AG08395 (cell line): ENCODE results near the gene CLHC1.
A peak's percentile ranks its signal among the peaks of the same experiment; 100 is the strongest.

ENCODE experiments used
- DNase-seq: peaks from one replicate; pipeline ENCODE4 v3.0.0; 2012; ENCODE audit warnings: mixed read lengths, low spot score

The CLHC1 gene

DNA sequence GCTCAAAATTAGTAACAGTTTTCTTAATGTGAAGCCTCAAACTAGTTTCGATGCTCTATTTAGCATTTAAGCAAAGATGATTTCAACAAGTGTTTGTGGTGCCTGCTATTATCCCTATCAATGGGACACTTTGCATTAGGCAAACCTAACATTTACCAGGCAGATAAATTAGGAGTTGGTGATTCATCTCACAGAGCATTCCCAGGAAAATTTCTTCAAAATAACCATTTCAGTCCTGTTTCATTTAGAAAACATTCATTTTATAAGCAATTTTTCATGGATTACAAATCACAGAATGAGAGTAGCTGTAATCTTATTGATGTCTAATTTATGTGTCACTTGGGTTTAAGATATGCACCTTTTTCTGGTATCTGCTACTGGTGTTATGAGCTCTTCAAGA lies 62.7 kb downstream of the CLHC1 start:
- no peak for DNase-seq

DNA sequence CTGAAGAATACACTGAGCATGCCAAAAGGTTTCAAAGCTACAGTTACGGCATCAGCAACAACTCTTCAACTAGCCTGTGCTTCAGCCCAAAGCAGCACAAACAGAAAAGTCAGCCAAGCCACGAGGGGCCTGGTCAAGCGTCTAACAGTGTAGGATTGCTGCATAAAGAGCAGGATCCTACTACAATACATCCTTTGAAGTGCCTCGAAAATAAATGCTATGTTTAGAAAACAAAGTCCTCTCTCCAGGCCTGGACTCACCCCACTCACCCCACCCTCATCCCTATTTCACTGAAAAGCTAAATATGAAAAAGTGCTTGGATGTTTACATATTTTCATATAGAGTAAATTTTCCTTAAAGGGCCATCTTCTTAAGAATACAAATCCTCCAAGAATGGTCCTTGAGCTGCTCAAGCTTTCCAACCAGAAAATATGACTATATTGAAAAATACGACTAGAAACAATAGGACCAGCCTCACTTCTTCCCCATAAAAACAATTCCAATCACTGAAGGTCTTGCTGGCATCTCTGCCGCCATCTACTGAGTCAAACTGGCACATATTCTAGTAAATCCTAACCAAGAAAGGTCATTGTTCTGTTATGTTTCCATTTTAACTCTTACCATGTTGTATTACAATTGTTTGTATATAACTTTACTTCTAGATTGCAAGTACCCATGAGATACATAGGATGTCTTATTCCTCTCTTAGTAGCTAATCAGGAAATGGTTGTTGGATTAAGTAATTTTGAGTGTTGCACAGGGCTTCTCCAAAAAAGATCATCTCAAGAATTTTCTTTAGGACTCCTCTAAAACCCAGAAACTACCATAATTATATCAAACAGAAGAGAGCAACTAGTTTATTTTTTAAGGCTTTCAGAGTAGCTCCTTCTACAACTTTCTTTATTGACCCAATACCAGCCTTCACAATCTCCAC lies 63.6 kb downstream of the CLHC1 start:
- DNase-seq: peak; percentile 67

DNA sequence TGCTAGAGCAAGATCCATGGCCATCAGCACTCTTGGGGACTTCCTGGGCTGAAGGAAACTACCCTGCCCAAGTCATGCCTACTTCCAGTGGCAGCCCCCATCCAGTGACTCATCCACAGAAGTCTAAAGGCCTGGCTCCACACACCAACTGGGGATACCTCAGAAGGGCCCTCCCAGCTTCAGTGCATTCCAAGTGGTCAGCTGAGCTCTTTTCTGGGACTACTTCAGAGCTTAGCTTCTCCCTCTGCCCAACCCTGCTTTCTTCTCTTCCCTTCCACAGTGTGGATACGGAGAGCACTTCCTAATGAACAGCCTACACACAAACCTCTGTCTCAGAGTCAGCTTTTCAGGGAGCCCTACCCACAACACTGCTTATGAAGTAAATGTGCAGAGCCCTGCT lies 66.5 kb downstream of the CLHC1 start:
- peak; percentile 69 for DNase-seq

DNA sequence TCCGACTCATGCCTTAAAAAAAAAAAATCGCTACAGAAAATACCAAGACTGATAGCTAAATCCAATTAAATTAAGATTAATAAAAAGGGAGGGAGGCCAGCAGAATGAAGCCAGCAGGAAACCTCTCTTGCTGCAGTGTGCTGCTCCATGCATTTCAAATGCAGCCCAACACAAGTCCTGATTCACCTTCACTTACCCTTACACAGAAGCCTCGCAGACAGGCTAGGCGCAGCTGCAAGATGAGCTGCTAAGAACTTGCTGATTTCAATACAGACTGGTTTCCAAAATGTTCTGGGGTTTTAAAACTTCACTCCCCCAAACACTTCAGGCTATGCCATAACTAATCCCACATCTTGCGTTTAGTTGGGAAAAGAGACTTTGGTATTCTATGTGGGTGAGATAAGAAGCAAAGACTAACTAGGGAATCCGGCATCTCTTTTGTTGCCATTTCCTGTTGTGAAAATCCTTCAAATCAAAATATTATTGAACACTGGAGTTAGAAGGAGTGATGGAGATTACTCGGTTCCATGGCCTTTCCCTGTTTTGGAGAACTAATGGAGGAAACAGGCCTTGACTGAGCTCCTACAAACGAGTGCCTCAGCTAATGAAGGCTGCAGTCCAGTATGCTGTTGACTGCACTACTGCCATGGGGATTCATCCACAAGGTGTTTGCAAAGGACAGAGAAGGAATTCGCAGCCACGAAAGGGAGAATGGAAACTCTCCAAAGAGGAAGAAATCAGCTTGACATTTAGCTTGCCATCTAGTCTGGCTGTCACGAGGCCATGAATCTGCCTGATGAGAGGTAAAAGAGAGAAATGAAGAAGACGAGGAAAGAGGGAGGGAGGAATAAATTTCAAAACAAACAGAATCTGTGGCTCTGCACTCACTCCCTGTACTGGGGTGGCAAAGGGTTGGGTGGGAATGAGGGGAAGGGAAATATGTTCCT lies 67.3 kb downstream of the CLHC1 start:
- DNase-seq: no peak

DNA sequence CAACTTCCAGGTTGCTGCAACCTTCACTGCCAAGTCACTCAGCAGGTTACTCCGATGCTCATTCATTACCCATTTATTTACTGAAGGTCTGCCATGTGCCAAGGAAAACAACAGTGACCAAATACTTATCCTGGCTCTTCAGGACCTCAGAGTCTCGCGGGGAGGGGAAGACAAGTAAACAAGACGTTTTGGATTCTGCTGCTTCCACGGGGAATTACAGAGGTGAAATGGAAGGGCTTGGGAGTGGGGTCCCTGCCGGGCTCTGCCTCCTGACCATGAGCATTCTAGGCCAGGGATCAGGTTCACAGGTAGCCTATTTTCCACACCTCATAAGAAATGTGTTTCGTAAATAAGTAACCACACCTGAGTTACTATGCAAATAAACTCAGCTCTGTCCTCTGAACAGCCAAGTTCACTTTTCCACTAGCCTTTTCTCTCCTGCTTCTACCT lies 68.1 kb downstream of the CLHC1 start:
- no peak for DNase-seq

DNA sequence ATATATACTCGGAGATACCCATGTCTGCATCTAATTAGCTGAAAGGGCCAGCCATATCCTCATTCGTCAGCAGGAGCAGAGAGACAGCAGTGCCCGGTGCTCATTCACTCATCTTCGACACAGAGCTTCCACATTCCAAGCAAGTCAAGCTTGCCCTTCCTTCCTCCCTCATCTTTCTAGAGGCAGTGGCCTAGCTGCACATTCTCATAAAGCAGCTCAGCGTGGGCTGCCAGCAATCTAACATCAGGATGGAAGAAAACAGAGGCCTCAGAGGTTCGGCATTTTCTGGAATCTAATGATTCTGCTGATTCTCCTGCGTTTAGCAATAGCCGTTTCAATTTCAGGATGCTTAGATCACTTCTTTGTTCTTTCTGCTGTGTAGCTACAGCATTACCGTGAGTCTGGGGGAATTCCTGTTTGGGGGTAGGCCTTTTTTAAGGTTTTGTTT lies 68.8 kb downstream of the CLHC1 start:
- DNase-seq: peak; percentile 76

DNA sequence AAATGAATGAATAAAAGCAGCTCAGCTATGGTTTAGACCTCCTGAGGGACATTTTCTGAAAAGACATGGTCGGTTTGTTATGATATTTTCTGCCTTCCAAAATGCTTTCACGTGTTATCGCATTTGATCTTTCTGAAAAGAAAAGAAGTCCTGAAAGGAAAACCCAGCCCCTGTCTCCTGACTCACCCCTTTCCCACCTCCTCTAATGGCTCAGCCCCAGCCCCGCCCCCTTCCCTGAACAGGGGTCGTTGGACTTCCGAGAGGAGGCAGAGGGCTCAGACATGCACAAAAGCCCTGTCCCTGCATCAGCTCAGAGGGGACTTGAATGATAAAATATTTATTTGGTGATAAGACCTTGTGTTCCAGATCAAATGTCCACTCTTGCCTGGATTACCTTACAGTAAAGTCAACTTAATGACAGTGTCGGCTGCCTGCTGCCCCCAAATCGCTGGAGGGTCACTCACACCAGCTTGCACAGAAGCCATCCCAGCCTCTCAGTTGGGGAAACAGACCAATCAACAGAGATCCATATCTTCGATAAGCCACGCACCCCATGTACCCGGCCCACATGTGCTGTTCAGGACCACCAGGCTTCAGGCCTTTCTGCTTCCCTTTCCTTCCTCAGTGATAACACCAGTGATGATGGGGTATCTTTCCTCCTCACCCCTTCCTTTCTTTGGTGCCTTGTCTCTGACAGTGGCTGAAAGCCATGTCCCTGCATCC lies 69.6 kb downstream of the CLHC1 start:
- DNase-seq: no peak

DNA sequence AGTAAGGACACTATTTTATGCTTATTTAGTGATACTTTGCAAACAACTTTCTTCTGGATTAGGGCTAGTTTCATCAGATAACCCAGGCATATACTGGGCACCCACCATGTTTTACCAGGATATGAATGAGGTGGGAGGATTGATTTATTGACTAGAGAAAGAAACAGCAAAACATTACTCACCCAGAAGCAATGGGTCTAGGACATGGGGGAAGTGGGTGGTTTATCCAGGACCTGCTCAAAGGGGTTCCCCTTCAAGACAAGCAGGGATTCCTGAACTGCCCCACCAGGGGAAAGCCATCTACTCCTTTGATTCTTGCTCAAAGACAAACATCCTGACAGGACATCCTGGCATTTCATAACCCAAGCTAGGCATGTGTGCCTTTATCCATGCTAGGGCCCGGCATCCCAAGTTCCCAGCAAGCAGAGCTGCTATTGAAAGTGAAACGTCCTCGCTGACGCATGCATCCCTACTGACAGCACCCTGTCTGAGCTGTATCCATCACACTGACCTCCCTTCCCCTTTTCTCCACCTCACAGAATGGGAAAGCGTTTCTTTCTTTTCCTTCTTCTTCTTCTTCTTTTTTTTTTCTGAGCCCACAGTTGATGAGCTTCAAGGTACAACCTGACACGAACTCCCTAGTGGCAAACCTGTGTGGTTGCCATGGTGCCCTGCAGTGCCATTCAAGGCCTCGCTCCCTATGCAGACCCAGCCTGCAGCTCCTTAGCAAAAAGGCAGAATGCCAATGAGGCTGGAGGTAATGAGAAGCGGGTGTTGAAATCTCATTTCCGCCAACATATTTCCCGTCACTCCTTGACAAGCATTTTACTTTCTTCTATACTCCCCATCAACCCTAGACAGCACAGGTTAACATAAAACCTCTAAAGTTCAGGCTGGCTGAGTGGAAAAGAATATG lies 70.5 kb downstream of the CLHC1 start:
- DNase-seq: no peak

DNA sequence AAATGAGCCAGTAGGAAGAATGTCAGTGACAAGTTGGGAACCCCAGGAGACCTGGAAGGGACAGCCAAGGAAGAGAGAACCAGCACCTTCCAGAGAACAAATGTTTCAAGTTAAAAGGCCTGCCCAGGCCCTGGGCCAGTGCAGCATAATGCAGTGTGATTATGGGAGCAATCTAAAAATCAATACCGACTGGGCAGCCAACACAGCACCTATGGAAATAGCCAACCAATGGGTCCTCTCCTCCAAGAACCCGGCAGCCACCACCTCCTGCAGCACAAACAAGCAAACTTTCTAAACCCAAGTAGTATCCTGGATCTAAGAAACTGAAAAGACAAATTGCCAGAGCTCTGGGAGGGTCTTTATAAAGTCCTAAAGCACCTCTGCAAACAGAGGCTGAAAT lies 71.7 kb downstream of the CLHC1 start:
- no peak for DNase-seq

DNA sequence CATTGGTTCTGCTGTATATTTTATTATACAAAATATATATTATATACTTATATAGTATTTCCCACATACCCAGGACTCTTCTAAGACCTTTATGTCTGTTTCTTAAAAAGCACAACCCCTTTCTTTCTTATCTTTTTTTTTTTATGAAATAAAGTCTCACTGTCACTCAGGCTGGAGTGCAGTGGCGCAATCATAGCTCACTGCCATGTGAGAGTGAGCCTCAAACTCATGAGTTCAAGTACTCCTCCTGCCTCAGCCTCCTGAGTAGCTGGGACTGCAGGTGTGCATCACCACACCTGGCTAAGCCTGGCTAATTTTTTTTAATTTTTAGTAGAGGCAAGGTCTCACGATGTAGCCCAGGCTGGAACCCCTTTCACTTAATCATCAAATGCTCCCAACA lies 72.3 kb downstream of the CLHC1 start:
- DNase-seq: no peak

DNA sequence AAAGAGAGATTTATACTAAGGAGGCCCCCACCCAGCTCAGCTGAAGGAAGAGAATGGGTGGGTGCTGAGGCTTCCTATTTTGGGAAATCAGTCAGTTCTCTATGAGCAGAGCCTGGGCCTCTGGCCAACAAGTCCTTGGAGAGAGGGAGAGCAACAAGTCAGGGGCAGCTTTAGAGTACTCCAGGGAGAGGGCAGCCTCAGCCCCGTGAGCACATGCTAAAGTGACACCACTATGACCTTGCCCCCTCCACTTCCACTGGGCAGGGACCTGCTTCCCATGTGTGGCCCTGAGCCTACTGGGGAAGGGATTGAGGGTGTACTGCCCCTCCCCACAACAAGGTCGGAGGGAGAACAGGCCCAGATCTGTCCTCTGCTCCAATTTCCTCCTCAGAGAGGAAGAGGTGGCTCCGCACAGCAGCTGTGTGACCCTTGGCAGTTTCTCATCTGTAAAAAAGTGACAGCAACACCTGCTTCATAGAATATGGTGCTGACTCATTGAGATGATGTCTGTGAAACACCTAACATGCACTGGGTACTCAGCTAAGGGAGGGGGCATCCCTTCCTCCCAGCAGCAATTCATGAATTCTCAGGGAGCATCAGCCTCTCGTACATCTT lies 72.9 kb downstream of the CLHC1 start:
- DNase-seq: no peak

DNA sequence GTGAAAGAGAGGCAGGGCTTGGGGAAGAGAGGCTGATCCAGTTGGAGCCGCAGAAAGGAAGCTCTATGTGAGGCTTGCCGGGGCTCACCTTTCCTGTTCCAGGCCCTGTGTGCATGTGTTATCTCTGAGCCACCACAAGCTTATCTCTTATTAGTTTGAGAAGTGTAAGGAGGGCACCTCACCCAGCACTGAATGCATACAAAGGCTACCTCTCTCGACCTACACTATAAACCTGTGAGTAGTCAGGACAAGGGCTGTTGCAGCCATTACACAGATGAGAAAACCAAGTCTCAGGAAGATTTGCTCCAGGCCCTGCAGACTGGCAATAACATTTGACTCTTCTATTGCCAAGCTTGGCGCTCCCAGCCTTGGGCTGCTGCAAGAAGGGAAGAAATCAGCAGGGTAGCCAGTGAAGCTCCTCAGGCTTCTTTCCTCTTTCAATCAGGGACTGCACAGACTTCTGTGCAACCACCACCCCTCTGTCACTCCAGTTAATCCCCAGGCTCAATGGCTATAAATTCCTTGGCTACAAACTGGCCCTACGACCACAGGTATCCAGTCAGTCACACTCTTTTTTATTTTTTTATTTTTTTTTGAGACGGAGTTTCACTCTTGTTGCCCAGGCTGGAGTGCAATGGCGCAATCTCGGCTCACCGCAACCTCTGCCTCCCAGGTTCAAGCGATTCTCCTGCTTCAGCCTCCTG lies 73.8 kb downstream of the CLHC1 start:
- no peak for DNase-seq

DNA sequence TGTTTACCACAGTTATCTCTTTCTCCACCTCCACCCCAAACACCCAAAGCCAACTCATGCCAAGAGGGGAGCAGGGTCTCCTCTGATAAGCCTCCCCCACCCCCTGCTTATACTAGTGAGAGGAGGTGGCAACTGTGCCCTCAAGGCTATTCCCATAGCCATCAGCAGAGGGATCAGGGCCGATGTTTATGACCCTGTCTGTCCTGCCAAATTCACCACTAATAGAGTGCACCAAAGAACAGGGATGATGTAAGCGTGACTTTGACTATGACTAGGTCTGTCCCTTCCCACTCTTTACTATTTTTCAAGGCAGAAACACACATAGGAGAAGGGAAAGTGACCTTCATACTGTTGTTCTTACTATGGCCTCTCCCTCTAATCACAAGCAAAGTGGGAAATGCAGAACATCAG lies 74.6 kb downstream of the CLHC1 start:
- peak; percentile 62 for DNase-seq

DNA sequence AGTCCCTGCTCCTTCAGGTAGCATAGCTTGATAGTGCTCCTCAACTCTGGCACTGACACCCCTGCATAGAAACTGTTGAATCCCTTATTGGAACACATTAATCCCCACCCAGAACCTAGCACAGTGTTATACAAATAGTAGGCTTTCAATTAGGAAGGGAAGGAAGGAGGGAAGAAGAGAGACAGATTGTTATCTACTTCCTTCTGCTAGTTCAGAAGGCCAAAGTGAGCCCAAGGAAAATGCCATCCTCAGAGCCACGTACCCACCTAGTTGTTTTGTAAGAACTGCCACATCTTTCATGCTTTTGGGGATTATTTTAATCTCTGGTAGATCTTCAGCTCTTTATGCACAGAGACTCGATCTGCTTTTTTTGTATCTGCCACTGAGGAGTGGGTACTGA lies 75.1 kb downstream of the CLHC1 start:
- DNase-seq: no peak

DNA sequence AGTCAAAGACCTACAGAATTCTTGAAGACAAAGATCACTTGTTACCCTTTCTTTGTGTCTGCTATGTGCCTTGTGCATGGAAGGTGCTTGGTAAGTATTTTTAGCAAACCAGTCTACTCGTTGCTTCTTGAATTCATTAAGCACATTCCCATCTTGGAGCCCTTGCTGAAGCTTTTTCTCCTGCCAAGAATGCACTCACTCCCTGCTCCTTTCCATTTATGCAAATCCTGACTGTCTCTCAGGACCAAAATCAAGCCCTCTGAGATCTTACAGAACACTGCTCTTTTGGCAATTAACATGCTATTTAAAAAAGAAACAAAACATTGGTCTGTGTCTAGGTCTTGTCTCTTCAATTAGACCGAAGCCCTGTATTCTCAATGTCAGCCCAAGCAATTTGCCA lies 75.8 kb downstream of the CLHC1 start:
- peak; percentile 46 for DNase-seq

DNA sequence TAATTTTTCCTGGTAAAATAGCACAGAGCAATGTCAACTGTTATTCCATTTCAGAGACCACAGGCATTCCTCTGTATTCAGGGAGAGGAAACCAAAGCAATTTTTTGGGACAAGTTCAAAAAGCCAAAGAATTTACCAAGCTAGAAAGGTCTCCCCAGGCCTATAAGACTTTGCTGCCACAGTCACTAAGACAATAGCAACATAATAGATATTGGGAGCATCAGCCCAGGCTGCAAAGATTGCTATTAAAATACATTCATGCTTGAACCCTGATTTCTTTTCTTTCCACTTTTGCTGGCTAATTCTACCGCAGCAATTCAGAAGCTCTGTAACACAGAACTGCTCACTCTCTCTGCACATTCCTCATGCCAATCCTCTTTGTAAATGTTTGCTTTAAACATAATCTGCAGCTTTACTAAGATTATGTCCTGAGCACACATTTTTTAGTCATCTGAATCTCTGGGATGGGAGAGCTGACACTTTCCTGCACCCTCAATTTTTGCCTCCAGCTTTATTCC lies 76.3 kb downstream of the CLHC1 start:
- peak; percentile 76 for DNase-seq

DNA sequence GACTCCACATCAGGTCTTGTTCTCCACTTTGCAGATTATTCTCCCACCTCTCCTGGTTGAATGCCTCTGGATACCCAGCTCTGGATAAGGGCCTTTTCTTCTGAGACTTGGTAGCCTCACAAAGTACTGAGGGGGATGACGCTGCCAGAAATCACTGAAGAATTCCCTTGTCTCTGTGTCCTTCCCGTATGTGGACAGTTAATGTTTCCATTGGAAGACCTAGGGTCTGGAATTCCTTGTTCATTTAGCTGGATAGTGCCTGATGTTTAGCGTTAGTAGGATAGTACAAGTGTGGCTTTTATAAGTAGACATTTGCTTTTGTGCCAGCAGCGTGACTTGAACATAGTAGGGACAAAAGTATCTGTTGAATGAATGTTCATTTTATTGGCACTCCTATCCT lies 76.9 kb downstream of the CLHC1 start:
- DNase-seq: no peak

DNA sequence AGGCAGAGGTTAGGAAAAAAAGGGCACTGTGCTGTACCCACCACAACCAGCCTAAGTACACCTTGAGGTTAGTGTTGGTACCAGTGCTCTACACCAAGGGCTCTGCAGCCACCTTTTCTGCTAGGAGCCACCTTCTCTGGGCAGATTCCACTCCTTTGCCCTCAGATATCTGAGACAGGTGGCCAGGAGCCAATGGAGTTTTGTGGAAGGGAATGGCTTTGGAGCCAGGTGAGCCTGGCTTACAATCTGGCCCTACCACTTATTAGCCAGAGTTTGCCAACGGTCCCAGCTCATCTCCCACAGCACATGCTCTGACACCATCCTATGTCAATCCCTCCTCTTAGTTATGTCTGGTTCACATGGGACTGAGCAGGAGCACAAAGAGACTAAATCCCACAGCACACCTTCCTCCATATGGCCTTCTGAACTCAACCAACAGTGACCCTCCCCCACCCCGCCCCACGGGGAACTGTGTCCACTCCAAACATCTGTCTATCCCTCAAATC lies 77.5 kb downstream of the CLHC1 start:
- DNase-seq: no peak

DNA sequence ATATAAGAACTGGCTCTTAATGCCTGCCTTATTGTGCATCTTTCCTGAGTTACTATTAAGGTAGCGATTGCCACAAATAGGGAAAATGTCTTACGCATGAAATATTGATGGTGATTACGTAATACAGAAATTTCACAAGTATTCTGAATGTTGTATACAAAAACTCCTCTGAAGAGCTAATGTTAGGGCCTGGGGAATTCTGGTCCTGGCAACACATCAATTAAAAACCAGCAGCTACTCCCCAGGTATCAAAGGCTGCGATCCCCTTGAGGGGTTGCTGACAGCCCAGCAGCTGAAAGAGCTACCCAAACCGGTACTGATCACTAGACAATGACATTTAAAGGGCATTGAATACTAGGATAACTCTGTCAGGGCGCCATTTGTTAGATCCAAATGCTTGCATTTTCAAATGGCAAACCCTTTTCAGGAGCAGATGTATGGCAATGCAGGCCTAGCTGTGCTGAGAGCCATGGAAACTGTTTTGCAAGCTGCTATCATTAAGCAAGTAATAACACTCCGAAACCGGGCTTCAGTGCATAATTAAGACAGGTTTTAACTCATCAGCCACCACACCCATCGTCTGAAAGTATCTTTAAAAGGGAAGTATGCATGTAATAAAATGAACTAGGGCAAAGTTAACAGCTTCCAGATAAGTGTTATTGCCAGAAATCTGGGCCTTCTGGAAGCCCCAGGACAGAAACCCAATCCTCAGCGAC lies 78.4 kb downstream of the CLHC1 start:
- no peak for DNase-seq
